GM18520 (cell line): ENCODE measurements around the gene LMX1A.

Experiments
- ATAC-seq: cut with Tn5 transposase; IDR thresholded peaks from one replicate; pipeline ENCODE4 v1.9.1; 2021; ENCODE audit not compliant: unreplicated experiment

Gene LMX1A

DNA sequence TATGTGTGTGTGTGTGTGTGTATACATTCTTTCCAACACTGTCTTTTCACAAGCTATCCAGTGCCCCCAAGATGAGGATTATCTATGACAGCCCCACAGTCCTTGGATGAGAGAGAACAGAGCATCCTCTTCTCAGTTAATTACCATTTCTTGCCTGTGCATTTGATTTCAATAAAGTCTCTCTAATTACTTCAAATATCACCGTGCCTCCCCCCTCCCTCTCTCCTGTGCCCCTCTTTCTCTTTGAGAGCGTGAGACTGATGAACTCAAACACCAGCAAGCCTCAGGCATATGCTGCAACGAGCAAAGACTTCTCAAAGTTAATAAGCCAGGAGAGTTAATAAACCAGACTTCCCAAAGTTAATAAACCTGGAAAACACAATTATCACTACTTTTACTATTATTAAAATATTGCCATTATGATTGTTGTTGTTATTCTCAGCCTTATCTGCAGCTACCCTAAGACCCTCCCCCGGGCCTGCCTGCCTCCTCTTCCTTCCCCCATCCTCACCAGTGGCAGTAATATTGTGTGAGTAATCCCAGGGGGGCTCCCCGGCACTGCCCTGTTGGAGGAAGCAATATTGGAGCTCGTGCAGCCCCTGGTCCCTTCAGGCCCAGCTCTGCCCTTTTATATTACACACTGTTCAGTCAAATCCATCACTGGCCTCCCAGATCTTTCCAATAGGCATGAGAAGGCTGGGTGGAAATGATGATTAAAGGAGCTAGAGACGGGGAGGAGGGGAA lies 30.9 kb downstream of the LMX1A start:
- ATAC-seq, result no peak

DNA sequence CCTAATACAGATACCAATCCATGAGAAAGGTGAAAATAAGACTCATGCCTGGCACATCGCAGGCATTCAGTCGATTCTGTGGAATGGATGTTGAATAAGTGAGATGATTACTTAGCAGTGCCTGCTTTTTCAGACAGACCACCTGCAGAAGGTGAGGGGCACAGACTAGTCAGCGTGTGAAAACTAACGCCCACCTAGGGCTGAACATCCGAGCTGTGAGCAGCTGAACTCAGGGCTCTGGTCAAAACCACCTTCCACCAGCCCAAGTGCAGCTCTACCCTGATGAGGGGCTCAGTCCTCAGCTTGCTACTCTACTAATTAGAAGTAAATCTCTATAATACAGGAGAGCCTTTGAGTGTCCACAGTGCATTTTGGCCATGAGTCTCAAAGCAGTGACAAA lies 32.5 kb downstream of the LMX1A start:
- no peak for ATAC-seq

DNA sequence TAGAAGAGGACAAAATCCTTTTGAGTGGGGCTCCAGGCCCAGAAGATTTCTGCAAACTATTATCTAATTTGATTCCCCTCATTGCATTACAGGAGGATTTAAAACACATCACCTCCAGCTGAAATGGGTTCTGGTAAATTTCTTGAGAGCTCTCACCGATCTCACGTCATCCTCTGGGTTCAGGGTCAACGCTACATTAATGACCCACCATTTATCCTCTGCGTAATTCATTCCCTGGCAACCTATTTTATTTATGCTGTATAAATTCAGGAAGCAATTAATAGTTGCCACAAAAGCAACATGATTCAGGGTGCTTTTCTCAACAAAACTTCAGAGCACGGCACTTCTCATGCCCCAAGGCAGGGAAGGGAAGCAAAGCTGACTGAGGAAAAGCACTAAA lies 38.9 kb downstream of the LMX1A start:
- ATAC-seq, result no peak

DNA sequence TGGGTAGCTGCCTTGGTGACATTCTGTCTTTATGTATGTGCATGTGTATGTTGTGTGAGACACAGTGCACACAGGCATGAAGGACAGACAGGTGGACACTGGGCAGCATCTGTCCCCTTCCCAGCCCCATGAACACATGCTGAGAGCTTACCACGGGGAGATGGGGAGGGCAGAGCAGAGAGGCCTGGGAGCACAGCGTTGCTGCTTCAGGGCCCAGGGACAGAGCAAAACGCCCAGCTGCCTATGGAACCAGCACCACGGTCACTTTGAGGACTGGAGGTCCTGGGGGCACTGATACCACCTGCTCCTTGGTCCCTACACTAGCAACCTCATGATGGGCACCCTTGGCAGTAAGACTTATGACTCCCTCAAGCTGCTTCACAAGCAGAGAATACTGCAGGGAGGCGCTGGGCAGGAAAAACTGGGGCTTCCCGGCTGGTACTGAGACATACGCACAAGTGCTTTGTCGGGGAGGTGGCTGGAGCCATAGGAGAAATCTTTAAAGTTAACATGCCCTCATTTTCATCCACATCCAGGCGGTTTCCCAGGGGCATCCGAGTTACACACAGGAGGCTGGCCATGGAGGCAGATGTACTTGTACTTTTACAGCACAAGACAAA lies 40.3 kb downstream of the LMX1A start:
- no peak for ATAC-seq

DNA sequence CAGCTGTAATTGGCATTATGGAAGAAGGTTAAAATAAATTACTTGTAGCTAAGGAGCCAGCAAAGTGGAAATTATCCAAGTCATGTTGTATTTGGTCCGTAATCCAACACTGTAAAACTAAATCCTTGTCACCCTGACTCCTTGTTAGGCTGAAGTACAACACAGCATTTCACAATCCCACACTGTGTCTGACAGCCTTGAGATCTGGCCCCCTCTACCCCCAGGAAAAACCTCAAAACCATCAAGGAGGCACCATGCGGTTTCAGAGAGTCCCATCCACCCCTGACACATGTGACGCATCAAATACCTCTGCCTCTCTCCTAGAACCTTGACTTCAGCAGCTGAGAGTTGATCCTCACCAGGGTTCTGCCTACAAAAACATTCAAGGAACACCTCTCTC lies 41.0 kb downstream of the LMX1A start:
- no peak for ATAC-seq

DNA sequence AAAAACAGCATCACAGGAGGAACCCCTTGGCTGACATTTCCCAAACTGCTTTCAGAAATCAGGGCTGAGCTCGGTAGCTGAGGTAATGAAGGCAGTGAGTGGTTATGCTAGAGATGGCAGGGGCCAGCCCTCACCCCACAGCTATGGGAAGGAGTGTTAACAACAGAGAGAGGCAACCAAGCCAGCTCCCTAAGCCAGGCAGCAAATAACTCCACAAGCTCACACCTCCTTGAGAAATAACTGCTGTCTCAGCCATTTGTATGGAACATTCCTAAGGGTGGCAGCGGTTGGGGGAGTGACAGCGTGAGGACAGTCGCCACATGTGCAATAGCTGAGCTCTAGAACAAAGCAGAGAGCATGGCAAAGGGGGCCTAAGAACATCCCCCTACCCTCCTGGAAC lies 42.6 kb downstream of the LMX1A start:
- no peak for ATAC-seq

DNA sequence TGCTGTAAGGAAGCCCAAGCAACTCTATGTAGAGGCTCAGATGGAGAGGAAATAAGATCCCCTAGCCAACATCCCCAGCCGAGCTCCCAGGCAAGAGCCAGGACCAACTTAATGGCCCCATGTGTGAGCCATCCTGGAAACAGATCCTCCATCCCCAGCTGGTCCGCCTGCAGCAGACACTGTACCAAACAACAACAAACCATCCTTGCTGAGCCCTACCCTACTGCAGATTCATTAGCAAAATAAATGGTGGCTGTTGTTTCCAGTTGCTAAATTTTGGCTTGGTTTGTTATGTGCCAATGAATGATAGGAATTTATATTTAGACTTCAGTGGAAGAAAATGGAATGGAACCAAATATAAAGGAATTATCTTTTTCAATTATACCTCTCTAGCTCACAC lies 43.9 kb downstream of the LMX1A start:
- ATAC-seq, result no peak

DNA sequence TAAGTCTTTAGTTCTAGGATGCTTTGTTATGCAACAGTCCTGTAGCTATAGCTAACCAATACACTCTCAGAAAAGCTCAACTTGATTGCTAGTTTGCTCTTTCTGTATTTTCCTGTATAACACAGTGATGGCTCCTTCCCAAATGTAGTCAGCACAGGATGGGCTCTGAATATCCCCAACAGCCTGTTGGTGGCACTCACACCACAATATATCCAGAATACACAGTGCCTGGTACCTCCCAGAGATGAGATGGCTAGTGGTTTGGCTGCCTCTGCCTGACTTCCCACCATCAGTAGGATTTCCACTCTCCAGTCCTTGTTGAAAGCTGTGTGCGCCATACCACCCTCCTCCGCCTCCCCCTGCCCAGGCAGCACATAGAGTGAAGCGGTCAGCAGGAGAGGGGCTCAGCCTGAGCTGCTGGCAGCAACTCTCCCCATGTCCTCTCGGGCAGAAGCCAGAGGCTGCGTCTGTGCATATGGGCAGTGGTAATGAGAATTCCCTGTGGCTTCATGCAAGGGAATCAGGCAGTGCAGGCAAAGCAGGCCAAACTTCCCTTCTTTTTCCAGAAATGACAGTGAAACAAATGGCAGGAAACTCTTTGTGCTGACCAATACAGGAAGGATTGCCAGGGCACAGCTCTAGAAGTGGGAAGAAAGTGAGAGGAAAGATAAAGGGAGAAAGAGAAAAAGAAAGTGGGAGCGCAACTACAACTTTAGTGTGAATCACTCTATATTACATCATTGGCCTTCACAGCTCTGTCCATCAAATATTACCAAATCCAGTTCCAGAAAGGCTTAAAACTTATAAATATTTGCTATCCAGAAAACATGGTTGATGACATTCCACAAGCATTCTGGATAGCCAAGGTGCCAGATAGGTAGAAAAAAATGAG lies 49.7 kb downstream of the LMX1A start:
- no peak for ATAC-seq

DNA sequence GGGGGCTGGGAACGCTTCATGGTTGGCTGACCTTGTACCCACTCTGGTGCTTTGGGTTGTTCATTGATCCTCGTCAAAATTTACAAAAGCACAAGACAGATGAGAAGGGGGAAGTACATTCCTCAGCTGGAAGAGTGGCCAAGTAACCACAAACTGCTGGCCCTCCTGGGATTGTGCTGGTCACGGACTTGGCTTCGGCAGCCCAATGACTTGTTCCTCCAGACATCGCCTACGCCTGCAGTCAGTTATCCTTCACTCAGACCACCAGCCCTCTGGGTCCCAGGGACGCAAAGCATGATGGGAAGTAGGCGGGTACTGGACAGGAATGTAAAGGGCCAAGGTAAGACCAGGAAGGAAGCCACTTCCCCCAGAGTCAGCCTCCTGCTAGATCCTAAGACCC lies 53.1 kb downstream of the LMX1A start:
- no peak for ATAC-seq

DNA sequence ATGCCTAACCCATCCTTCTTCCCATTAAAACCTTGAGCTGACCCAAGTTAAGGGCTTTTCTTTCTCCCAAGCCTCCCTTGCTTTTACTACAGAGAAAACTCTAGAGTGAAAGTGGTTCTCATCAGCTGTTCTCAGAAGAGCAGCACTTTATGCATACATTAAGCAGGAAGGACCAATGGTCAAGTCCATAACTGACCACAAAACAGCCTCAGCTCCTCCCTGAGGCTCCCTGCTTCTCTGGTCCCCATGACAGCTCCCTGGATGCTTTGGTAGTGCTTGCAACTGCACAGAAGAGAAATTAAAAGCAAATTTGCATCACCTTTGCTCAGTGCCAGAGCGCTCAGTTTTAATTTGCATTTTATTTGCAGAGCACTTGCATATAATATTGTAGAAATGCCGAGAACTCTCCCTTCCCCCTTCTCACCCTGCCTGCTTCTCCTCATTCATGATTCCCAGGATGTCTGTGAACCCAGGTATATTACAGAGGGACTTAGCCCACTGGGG lies 56.1 kb downstream of the LMX1A start:
- no peak for ATAC-seq

DNA sequence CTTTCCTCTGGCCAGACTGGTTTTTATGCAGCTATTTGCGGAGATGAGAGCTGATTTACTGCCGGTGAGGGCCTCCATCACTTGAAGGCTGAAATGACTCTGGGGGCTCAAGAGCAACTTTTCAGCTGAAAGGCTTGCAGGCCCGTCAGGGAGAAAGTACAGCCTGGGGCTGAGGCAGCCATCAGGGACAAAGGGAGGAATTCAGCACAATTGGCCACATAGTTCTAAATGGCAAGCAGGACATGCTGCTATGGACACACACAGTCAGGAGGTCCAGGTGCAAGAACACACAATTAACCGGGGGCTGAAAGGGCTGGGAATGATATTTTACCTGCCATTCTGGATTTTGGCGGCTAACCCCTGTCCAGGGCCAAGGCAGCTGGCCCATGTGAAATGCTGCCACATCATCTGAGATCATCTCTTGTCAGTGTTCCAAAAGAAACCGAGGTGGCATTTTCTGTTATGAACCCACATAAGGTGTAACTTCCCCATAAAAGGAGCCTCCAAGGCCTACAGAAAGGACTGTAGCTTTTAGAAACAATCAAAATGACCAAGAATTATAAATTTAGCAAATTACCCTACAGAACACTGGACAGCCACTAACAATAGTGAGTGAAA lies 58.2 kb downstream of the LMX1A start:
- ATAC-seq, result no peak

DNA sequence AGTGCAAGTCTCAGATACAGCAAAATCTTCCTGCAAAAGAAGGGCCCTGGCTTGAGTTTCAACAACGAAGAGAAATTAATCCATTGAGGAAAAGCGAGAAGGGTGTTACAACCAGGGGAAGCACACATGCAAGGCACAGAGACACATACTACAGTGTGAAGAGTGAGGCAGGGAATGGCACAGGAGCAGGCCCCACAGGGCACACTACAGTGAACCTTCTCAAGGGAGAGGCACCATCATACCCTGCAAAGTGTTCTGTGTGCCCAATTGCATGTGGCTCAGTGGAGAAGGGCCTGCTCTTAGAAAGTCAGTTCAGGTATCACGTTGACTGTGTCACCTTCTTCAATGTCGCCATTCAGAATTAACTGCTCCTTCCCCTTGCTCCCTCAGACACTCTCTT lies 60.3 kb downstream of the LMX1A start:
- no peak for ATAC-seq

DNA sequence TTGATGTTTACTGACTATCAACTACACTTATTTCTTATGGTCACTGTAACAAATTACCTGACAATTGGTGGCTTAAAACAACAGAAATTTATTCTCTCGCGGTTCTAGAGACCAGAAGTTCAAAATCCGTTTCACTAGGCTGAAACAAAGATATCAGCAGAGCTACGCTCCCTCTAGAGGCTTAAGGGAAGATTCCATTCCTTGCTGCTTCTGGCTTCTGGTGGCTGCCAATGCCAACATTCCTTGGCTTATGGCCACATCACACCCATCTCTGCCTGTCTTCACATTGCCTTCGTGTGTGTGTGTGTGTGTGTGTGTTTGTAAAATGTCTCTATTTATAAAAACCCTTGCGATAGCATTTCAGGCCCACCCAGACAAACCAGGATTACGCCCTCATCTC lies 66.4 kb downstream of the LMX1A start:
- ATAC-seq, result no peak

DNA sequence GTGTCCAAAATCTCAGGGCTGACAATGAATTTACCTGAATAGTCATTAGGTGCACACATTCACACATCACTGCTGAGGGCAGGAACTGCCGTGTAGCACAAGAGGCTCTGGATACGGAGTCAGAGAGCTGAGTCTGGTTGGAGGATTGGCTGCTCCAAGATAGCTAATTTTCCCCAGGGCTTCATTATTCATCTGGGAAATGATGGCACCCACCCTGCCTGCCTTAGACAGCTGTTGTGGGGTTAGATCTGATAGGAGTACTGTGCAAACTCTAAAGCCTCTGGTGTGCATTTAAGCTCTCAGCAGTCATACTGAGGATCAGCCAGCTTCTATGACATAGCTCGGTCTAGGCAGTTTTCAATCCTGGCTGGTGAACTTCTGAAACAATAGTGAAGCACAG lies 67.0 kb downstream of the LMX1A start:
- ATAC-seq, result no peak

DNA sequence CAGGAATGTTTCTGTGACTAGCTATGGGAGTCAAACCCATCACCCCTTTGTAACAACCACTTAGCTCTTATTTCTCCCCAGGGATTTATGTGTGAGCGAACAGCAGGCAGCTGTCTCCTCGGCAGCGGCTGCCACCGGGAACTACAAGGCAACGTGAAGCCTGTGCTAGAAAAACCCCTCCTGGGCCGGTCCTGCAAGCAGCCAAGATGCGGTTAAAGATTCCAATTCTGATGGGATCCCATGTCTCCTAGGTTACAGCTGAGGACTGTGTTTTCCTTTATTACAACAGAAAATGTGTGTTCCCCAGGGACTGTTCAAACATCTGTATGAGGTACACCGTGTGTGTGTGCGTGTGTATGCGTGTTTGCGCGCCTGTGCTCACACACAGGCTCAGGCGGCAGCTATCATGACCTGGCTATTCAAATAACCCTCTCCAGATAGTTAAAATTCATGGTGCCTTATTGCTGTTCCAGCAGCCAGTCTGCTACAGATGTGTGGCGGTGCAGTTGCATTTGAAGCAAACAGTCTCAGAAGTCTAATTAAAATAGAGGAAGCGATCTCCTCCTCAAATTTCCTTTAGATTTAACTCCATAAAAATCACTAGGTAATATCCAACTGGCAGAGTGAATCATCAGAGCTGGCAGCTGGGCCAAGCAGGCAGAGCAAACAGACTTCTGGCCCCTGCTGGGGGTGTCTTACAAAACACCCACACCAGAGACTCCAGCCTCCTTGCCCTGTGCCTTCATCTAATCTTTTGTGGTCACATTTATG lies 68.0 kb downstream of the LMX1A start:
- ATAC-seq, result no peak

DNA sequence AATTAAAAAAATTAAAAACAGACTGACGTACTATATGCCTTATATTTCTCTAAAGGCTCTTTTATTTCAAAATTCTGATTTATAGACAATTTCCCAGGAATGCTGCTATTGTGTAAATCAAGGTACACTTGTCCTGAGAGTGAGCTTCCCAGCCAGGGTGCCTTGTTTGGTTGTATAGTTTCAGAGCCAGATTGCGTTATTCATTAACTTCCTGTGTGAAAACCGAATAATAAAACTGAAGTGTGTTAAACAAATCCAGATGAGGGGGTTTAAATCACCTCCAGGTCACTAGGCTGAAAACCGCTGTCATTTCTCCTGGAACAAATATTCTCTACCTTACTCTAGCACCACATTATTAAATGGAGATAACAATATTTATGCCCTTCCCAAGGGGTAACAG lies 68.7 kb downstream of the LMX1A start:
- ATAC-seq, result no peak

DNA sequence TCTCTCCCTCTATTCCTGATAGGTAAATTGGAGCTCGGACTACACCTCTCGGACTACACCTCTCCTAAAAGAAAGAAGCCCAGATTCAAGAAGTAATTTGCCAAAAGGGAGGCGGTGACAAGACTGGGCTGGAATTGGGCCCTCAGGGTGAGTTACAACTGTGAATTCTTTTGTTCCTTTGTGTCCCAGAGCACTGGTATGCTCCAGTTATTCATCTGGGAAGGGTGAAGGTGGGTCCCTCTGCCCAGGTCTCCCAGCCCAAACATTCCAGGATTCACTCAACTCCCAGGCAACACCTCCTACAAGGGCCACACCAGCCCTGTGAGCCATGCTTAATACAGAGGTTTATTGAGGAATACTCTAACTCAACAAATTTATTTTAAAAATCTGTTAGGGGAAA lies 69.2 kb downstream of the LMX1A start:
- ATAC-seq, result no peak

DNA sequence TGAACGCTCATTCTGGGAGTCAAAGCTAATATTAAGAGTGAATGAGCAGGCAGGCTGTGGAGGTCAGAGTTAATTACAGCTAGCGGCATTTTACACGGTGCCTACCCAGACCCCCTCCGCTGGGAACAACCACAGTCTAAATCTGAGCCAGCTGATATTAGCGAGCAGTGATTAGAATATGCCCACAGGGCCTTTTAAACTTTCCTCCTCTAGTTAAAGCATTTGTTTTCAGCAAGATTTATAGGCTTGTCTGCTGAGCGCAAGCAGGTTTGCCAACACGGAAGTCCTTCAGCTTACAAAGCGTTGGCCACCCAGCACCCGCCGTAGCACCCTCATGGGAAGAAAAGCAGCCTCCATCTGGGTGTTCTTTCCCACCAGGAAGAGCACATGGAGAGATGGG lies 72.1 kb downstream of the LMX1A start:
- no peak for ATAC-seq

DNA sequence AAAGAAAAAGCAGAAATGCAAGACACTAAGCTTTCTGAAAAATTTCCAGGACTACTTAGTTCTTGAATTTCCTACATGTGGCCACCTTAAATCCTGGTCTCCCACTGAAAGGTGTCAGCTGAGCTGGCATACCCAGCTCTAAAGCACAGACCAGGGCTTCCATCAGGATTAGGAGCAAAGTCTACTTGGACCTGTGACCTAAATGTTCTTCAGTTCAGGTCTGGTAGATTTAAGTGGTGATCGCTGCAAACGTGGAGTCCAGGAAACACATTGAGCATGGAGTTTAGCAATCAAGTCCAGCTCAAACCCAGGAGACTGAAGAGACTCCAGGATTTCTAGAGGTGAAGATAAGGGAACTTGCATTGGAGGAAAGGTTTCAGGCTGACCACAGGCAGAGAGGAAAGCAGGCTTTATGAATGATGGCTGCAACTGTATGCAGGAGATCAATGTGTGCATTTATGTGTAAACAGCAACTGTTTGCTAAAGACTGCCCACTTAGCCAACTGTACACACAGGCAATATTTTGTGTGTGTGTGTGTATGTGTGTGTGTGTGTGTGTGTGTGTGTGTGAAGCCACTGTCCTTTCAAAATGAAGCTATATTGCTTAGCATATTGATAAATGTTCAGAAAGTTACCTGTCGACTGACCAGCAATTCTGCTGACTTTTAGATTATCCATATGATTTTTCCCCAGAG lies 75.2 kb downstream of the LMX1A start:
- ATAC-seq, result no peak

DNA sequence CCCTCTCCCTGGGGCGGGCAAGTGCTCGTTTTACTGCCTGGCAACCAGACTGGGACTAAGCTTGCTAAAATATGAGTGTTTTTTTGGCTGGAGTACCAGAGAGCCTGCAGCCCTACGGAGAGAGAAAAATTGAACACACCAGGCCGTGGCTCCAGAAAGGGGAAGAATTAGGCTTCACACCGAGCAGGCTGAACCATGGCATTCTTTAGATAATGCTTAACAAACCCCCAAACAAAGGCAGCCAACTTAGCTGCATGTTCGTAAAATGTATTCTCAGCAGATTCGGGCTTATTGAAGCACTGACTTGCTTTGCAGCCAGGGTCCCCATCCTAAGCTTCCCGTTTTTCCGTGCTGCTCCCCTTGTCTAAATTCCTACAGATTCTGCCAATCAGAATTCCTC lies 76.6 kb downstream of the LMX1A start:
- ATAC-seq, result no peak
